Caco-2 (cell line): ENCODE data around the gene TUBD1. TPM values are rescaled to one million over a fixed set of nuclear protein-coding genes. Genes with fewer than 3 reads are reported as not detected.

Source experiments
- BruUV-seq: library from RNA; stranded (reverse); fragments of 400-500 nt; replicated peaks from 2 replicates; lab custom pipeline; 2021; lab: Mats Ljungman, UMichigan
- CTCF ChIA-PET: fragments of 300-600 bp; sonication (Branson Sonifier 250); formaldehyde crosslinking; loops from one replicate; lab custom pipeline; 2022; ENCODE audit warnings: antibody characterized with exemption; lab: Charles Lee
- POLR2A ChIA-PET: fragments of 300-600 bp; sonication (Branson Sonifier 250); formaldehyde crosslinking; loops from one replicate; lab custom pipeline; 2022; ENCODE audit warnings: antibody characterized with exemption; lab: Charles Lee
- DNase-seq, 2 experiments: peaks; one replicate each; pipeline versions ENCODE4 v3.0.0 to v3.0.0-alpha.2; 2020 to 2022
- H3K27me3 ChIP-seq: replicated peaks from 2 replicates; pipeline ENCODE4 v1.6.0; 2011; ENCODE audit warnings: low read length; ENCODE audit not compliant: control insufficient read depth, insufficient read depth
- H3K36me3 ChIP-seq: 2 replicates; pipeline ENCODE4 v1.5.1; 2011; ENCODE audit warnings: low read length; ENCODE audit not compliant: control insufficient read depth, insufficient read depth
- H3K4me1 ChIP-seq: fragments of 250-450 bp; sonication (Bioruptor Pico); 2 replicates; pipeline ENCODE4 v1.5.1; 2020; ENCODE audit warnings: mild to moderate bottlenecking
- H3K4me3 ChIP-seq: 2 replicates; pipeline ENCODE4 v1.5.1; 2011; ENCODE audit warnings: low read depth, mild to moderate bottlenecking, control low read depth, low read length
- H3K9me3 ChIP-seq: fragments of 250-450 bp; sonication (Bioruptor Pico); 2 replicates; pipeline ENCODE4 v1.5.1; 2020; ENCODE audit warnings: mild to moderate bottlenecking, moderate library complexity
- H3K27ac Mint-ChIP-seq: one replicate; pipeline ENCODE4 v1.8.0; 2022; ENCODE audit warnings: mixed read lengths; ENCODE audit not compliant: unreplicated experiment
- H3K27me3 Mint-ChIP-seq: one replicate; pipeline ENCODE4 v1.8.0; 2022; ENCODE audit warnings: mixed read lengths; ENCODE audit not compliant: insufficient read depth, unreplicated experiment
- H3K36me3 Mint-ChIP-seq: one replicate; pipeline ENCODE4 v1.8.0; 2022; ENCODE audit warnings: mild to moderate bottlenecking, mixed read lengths; ENCODE audit not compliant: insufficient read depth, unreplicated experiment
- H3K4me1 Mint-ChIP-seq: one replicate; pipeline ENCODE4 v1.8.0; 2022; ENCODE audit warnings: low read depth, mixed read lengths; ENCODE audit not compliant: unreplicated experiment
- H3K4me3 Mint-ChIP-seq: one replicate; pipeline ENCODE4 v1.8.0; 2022; ENCODE audit warnings: mild to moderate bottlenecking, moderate library complexity, mixed read lengths; ENCODE audit not compliant: unreplicated experiment
- H3K9me3 Mint-ChIP-seq: one replicate; pipeline ENCODE4 v1.8.0; 2022; ENCODE audit warnings: mixed read lengths; ENCODE audit not compliant: unreplicated experiment
- CTCF ChIP-seq, 2 experiments: fragments of 200-600 bp in 1 of 2; IDR thresholded peaks; 1 replicate in 1 of 2; 2 replicates in 1 of 2; pipeline versions ENCODE4 v1.5.1 to v1.8.0; 2011 to 2022; ENCODE audit warnings: antibody characterized with exemption in 1 of 2, control low read depth in 1 of 2, inconsistent platforms in 1 of 2, low read depth in 1 of 2, low read length in 1 of 2, mild to moderate bottlenecking in 1 of 2, moderate library complexity in 1 of 2; ENCODE audit not compliant: insufficient read depth in 1 of 2, severe bottlenecking in 1 of 2, unreplicated experiment in 1 of 2
- intact Hi-C: fragments of 100-400 bp; cut with micrococcal nuclease; formaldehyde crosslinking; loops from one replicate; pipeline ENCODE4 v1.10.0; 2022; ENCODE audit not compliant: unreplicated experiment
- total RNA-seq: library from RNA; stranded (reverse); gene quantifications from 2 replicates; pipeline ENCODE4 v1.2.3, GENCODE V29; 2022

Gene TUBD1
- total RNA-seq, 1 experiment from 2014 or later, result 23.6 TPM

- Histone ChIP-seq H3K4me3 (no peak overlapping the region), H3K4me1 (peaks cover 78% of the 10 kb centered on the region), H3K27me3 (no peaks in the 10 kb centered on the region), H3K36me3 (0 out of 2 replicates have a peak, but pooled peaks cover 2% of the 10 kb centered on the region), H3K9me3 (no peaks in the 10 kb centered on the region)
- Mint-ChIP-seq H3K27me3 (no peaks in the 10 kb centered on the region), H3K36me3 (peaks cover 98% of the 10 kb centered on the region), H3K4me1 (peaks cover 72% of the 10 kb centered on the region), H3K27ac (peak overlapping the region; percentile 98), H3K4me3 (peak overlapping the region; percentile 89), H3K9me3 (no peaks in the 10 kb centered on the region)
- DNase-seq, result peak; percentile 86 to 91
- ChIA-PET CTCF (interaction anchor here (1.5 kb wide), 1 partner anchor 14 kb away, joined by 3 read pairs; no protein-coding TSS in a partner anchor), POLR2A (interaction anchor here (0.6 to 1.1 kb wide), 5 partner anchors 8 to 59 kb away, joined by 3 to 6 read pairs (median 3); partner anchors contain the start of gene TUBD1)
- TSS peak; percentile 88 for BruUV-seq
- TF ChIP-seq CTCF (IDR thresholded peaks at IDR 0.05; ENCODE audit: insufficient read depth in 1 of 2, low read depth in 1 of 2, low read length in 1 of 2, severe bottlenecking in 1 of 2, unreplicated experiment in 1 of 2), result no peak
- intact Hi-C loops, result loop anchor here (1.0 to 5.0 kb wide), 3 partner anchors 8 to 138 kb away; partner anchors contain the start of genes PTRH2 and VMP1
Measured at GRCh38 chr17:59845595-59846393, 46.9 kb downstream of the TUBD1 start.

GRCh38 chr17:59844884-59845594 lies 47.7 kb downstream of the TUBD1 start:
- H3K36me3 ChIP-seq, result peaks cover 5% of the 10 kb centered on the region; the same call in 1 of the 2 replicates
- no peaks in the 10 kb centered on the region for H3K27me3 Mint-ChIP-seq
- no peaks in the 10 kb centered on the region for H3K27me3 ChIP-seq
- H3K27ac Mint-ChIP-seq, result peak overlapping the region; percentile 98
- H3K4me1 ChIP-seq, result peaks cover 78% of the 10 kb centered on the region
- peaks cover 99% of the 10 kb centered on the region for H3K36me3 Mint-ChIP-seq
- POLR2A ChIA-PET, result interaction anchor here (0.6 to 0.8 kb wide), 2 partner anchors 8 to 31 kb away, joined by 3 to 6 read pairs; no protein-coding TSS in a partner anchor
- peak in 1 of 2 experiments; percentile 45 for DNase-seq
- H3K4me1 Mint-ChIP-seq, result peaks cover 78% of the 10 kb centered on the region
- peak overlapping the region; percentile 89 for H3K4me3 Mint-ChIP-seq
- CTCF ChIA-PET, result interaction anchor here (1.5 kb wide), 1 partner anchor 14 kb away, joined by 3 read pairs; no protein-coding TSS in a partner anchor
- H3K4me3 ChIP-seq, result no peak overlapping the region
- no peak for TF ChIP-seq CTCF (IDR thresholded peaks at IDR 0.05; ENCODE audit: insufficient read depth in 1 of 2, low read depth in 1 of 2, low read length in 1 of 2, severe bottlenecking in 1 of 2, unreplicated experiment in 1 of 2)
- BruUV-seq, result no TSS peak
- intact Hi-C loops, result loop anchor here (1.0 to 5.0 kb wide), 3 partner anchors 8 to 138 kb away; partner anchors contain the start of genes PTRH2 and VMP1
- no peaks in the 10 kb centered on the region for H3K9me3 Mint-ChIP-seq
- H3K9me3 ChIP-seq, result no peaks in the 10 kb centered on the region
